Measurements from ENCODE around the gene ROPN1B. TPM values are rescaled to one million over a fixed set of nuclear protein-coding genes. Genes with fewer than 3 reads are reported as not detected.
A peak's percentile ranks its signal among the peaks of the same experiment; 100 is the strongest.
"Not testable (repeated sequence)": the region's sequence is repeated elsewhere in the genome, so short reads cannot be mapped to it uniquely, and the experiment has no call there.

Gene ROPN1B
- polyA plus RNA-seq, 3 donors: not detected

- H4K20me1 ChIP-seq (ENCODE audit: insufficient read depth, low read length); H3K9ac ChIP-seq (ENCODE audit: insufficient read depth, low read length, poor library complexity, severe bottlenecking); H3K4me3 Mint-ChIP-seq; H3K9me3 ChIP-seq (replicated peaks in 1 of 2; ENCODE audit: control insufficient read depth in 1 of 2, insufficient read depth in 1 of 2, low read length in 2 of 2); H3K4me3 ChIP-seq (replicated peaks in 1 of 3; ENCODE audit: low read depth in 2 of 3, low read length in 3 of 3); intact Hi-C loops (cut with micrococcal nuclease); H3K27me3 Mint-ChIP-seq (ENCODE audit: low read depth in 3 of 3); H3K4me1 Mint-ChIP-seq; H2AFZ ChIP-seq (ENCODE audit: insufficient read depth, low read depth, low read length, poor library complexity, severe bottlenecking); H3K27ac Mint-ChIP-seq; H3K4me2 ChIP-seq (replicated peaks; ENCODE audit: extremely low read depth, low read length, poor library complexity, severe bottlenecking); H3K27me3 ChIP-seq (ENCODE audit: control insufficient read depth in 2 of 2, insufficient read depth in 2 of 2, low read length in 2 of 2); H3K27ac ChIP-seq (ENCODE audit: low read depth in 1 of 2, low read length in 2 of 2); H3K4me1 ChIP-seq (ENCODE audit: control insufficient read depth in 1 of 2, insufficient read depth in 2 of 2, low read length in 2 of 2); H3K9me3 Mint-ChIP-seq; H3K79me2 ChIP-seq (ENCODE audit: insufficient read depth, low read length); H3K36me3 ChIP-seq (replicated peaks in 1 of 2; ENCODE audit: control insufficient read depth in 1 of 2, insufficient read depth in 2 of 2, low read length in 2 of 2); H3K36me3 Mint-ChIP-seq; DNase-seq: not testable (repeated sequence)
- no CpG with 5 or more reads among the region's 7 CpGs for WGBS (ENCODE audit: insufficient coverage)
Observed at GRCh38 chr3:125977104-125977503, 8.1 kb downstream of the ROPN1B start.

GRCh38 chr3:125984951-125985350 is 16.0 kb downstream of the ROPN1B start:
- H3K4me1 Mint-ChIP-seq; H3K4me3 Mint-ChIP-seq; H3K79me2 ChIP-seq (ENCODE audit: insufficient read depth, low read length); H3K4me2 ChIP-seq (replicated peaks; ENCODE audit: extremely low read depth, low read length, poor library complexity, severe bottlenecking); H3K36me3 ChIP-seq (replicated peaks in 1 of 2; ENCODE audit: control insufficient read depth in 1 of 2, insufficient read depth in 2 of 2, low read length in 2 of 2); H3K36me3 Mint-ChIP-seq; H2AFZ ChIP-seq (ENCODE audit: insufficient read depth, low read depth, low read length, poor library complexity, severe bottlenecking); H3K9me3 ChIP-seq (replicated peaks in 1 of 2; ENCODE audit: control insufficient read depth in 1 of 2, insufficient read depth in 1 of 2, low read length in 2 of 2); H3K9me3 Mint-ChIP-seq; DNase-seq; H3K27ac ChIP-seq (ENCODE audit: low read depth in 1 of 2, low read length in 2 of 2); H4K20me1 ChIP-seq (ENCODE audit: insufficient read depth, low read length); H3K4me1 ChIP-seq (ENCODE audit: control insufficient read depth in 1 of 2, insufficient read depth in 2 of 2, low read length in 2 of 2); H3K27me3 Mint-ChIP-seq (ENCODE audit: low read depth in 3 of 3); H3K27me3 ChIP-seq (ENCODE audit: control insufficient read depth in 2 of 2, insufficient read depth in 2 of 2, low read length in 2 of 2); H3K27ac Mint-ChIP-seq; intact Hi-C loops (cut with micrococcal nuclease); H3K9ac ChIP-seq (ENCODE audit: insufficient read depth, low read length, poor library complexity, severe bottlenecking); H3K4me3 ChIP-seq (replicated peaks in 1 of 3; ENCODE audit: low read depth in 2 of 3, low read length in 3 of 3): not testable (repeated sequence)
- WGBS (ENCODE audit: insufficient coverage): no CpG with 5 or more reads among the region's 2 CpGs

GRCh38 chr3:125990253-125990970 is 21.4 kb downstream of the ROPN1B start:
- Histone ChIP-seq H3K27me3 (ENCODE audit: control insufficient read depth in 2 of 2, insufficient read depth in 2 of 2, low read length in 2 of 2) (peaks cover 8 to 10% of the 10 kb centered on the region in 2 donors), H3K4me3 (replicated peaks in 1 of 3; ENCODE audit: low read depth in 2 of 3, low read length in 3 of 3) (peak overlapping the region; percentile 57 to 84 (median 64)), H3K9ac (ENCODE audit: insufficient read depth, low read length, poor library complexity, severe bottlenecking) (peak overlapping the region; percentile 70), H3K4me2 (replicated peaks; ENCODE audit: extremely low read depth, low read length, poor library complexity, severe bottlenecking) (peak overlapping the region; percentile 83), H3K79me2 (ENCODE audit: insufficient read depth, low read length) (no peaks in the 10 kb centered on the region), H3K9me3 (replicated peaks in 1 of 2; ENCODE audit: control insufficient read depth in 1 of 2, insufficient read depth in 1 of 2, low read length in 2 of 2) (no peaks in the 10 kb centered on the region), H3K36me3 (replicated peaks in 1 of 2; ENCODE audit: control insufficient read depth in 1 of 2, insufficient read depth in 2 of 2, low read length in 2 of 2) (no peaks in the 10 kb centered on the region), H4K20me1 (ENCODE audit: insufficient read depth, low read length) (no peaks in the 10 kb centered on the region), H3K4me1 (ENCODE audit: control insufficient read depth in 1 of 2, insufficient read depth in 2 of 2, low read length in 2 of 2) (peaks cover 6 to 7% of the 10 kb centered on the region in 2 donors), H3K27ac (ENCODE audit: low read depth in 1 of 2, low read length in 2 of 2) (no peak overlapping the region), H2AFZ (ENCODE audit: insufficient read depth, low read depth, low read length, poor library complexity, severe bottlenecking) (peak overlapping the region; percentile 99)
- DNase-seq: peak; percentile 23 to 42 (median 33)
- H3K27me3 Mint-ChIP-seq (ENCODE audit: low read depth in 3 of 3): peaks cover 15 to 31% (median 21%) of the 10 kb centered on the region in 3 donors
- peaks cover 12% of the 10 kb centered on the region for H3K4me1 Mint-ChIP-seq
- intact Hi-C loops (cut with micrococcal nuclease): no loop called here
- peak overlapping the region in 5 of 7 donors; percentile 66 to 86 (median 71) for H3K27ac Mint-ChIP-seq
- H3K36me3 Mint-ChIP-seq: peaks cover 0 to 3% of the 10 kb centered on the region in 2 donors
- H3K4me3 Mint-ChIP-seq: peak overlapping the region; percentile 93 to 94
- WGBS (ENCODE audit: insufficient coverage): under 1% methylated on average over 42 of the region's 52 CpGs
- H3K9me3 Mint-ChIP-seq: peaks cover 0 to 17% (median 5%) of the 10 kb centered on the region in 7 donors
- no peak for TF ChIP-seq CTCF (IDR thresholded peaks at IDR 0.05)

- H3K27me3 ChIP-seq (ENCODE audit: control insufficient read depth in 2 of 2, insufficient read depth in 2 of 2, low read length in 2 of 2); DNase-seq; H3K9me3 ChIP-seq (replicated peaks in 1 of 2; ENCODE audit: control insufficient read depth in 1 of 2, insufficient read depth in 1 of 2, low read length in 2 of 2); H3K4me3 ChIP-seq (replicated peaks in 1 of 3; ENCODE audit: low read depth in 2 of 3, low read length in 3 of 3); intact Hi-C loops (cut with micrococcal nuclease); H2AFZ ChIP-seq (ENCODE audit: insufficient read depth, low read depth, low read length, poor library complexity, severe bottlenecking); H3K27ac Mint-ChIP-seq; H4K20me1 ChIP-seq (ENCODE audit: insufficient read depth, low read length); H3K79me2 ChIP-seq (ENCODE audit: insufficient read depth, low read length); H3K4me3 Mint-ChIP-seq; H3K36me3 Mint-ChIP-seq; H3K9ac ChIP-seq (ENCODE audit: insufficient read depth, low read length, poor library complexity, severe bottlenecking); H3K27ac ChIP-seq (ENCODE audit: low read depth in 1 of 2, low read length in 2 of 2); H3K4me1 Mint-ChIP-seq; H3K4me2 ChIP-seq (replicated peaks; ENCODE audit: extremely low read depth, low read length, poor library complexity, severe bottlenecking); H3K4me1 ChIP-seq (ENCODE audit: control insufficient read depth in 1 of 2, insufficient read depth in 2 of 2, low read length in 2 of 2); H3K36me3 ChIP-seq (replicated peaks in 1 of 2; ENCODE audit: control insufficient read depth in 1 of 2, insufficient read depth in 2 of 2, low read length in 2 of 2): not testable (repeated sequence)
- H3K27me3 Mint-ChIP-seq (ENCODE audit: low read depth in 3 of 3): peaks cover 5 to 15% (median 5%) of the 10 kb centered on the region in 3 donors
- WGBS (ENCODE audit: insufficient coverage): 87% methylated on average over 4 of the region's 4 CpGs
- H3K9me3 Mint-ChIP-seq: peaks cover 6 to 26% (median 17%) of the 10 kb centered on the region in 7 donors
Observed at GRCh38 chr3:125996751-125997150, 27.8 kb downstream of the ROPN1B start.
